Activated CD8-positive, alpha-beta memory T cell treated with anti-CD3 and anti-CD28 coated beads, Interleukin-2, amount 50 U/mL, for 1 hour (primary cell): Measurements from ENCODE around the gene DHDDS.

ENCODE experiments used
- DNase-seq: peaks from one replicate; pipeline ENCODE4 v3.0.0-alpha.2; 2020; ENCODE audit errors: extremely low read depth

Gene DHDDS

DNA sequence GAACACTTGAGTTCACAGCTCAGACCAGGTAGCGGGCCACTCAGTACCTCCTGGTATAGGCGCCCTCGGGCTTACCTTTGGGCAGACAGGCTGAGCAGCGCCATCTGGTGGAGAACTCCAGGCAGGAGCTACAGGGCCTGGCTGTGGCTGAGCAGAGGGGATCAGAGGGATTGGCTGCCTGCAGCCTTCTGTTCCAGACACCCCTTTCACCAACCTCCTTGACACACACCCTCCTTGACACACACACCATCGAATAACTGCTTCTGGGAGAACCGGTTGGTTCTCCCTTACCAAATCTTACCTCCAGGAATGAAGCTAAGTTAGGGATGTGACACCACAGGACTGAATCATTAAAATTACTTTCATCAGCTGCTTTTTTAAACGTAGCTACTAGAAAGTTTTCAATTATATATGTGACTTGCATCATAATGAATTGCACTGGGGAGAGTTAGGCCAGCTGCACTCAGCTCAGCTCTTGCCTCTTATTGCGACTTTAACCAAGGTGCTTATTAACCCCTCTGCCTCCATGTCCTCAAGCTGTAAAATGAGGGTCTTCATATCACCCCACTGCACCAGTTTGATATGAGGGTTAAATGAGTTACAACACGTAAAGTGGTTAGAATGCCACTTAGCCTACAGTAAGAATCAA, 14.9 kb upstream of the DHDDS start:
- peak; percentile 72 for DNase-seq

- no peak for DNase-seq
Measured at GRCh38 chr1:26418865-26419349, 13.2 kb upstream of the DHDDS start.

DNA sequence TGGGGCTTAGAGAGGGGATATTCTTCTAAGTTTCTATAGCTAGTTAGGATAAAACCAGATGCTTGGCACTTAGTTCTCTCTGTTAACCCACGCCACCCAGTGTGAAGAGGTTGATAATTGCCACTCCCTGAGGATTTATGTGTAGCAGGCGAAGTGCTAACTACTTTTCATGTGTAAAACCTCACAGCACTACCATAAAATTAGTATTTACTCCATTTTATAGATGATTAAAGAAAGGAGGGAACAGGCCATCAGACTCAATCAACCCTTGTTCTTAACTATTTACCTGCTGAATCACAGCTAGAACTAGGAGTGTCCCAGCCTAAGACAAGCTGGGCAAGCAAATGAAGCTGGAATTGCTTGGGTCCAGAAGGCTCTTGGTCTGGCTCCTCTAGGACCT, 12.6 kb upstream of the DHDDS start:
- DNase-seq, result no peak

DNA sequence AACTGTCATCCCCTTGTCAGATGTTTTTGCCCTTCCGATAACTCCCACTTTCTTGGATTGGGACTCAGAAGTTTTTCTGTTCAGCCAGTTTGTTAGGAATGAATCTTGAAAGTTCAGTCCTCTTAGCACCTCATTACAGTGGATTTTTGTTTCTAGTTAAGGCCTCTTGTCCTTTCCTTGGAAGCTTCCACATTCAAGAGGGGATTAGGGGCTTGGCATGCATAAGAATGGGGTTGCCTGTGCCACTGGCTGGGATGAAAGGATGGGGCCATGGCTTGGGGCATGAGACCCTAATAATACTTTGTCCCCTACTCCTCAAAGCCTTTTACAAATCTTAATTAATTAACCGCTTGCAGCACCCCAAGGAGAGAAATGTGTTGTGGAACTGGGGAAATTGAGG, 2.4 kb upstream of the DHDDS start:
- DNase-seq, result no peak

DNA sequence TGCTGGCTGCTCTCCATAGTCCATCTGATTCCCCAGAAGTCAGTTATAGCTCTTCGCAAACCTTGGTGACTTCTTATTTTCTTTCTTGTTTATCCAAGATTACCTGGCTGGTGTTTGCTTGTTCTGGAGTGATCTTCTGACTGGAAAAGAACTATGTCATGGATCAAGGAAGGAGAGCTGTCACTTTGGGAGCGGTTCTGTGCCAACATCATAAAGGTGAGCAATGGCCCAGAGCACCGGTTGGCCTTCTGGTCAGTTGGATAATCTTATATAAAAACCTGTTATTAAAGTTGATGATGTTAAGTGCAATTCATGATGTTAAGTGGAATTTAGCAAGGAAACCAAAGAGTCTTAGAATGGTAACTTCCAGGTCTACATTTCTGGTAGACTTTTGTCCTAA, 672 bp downstream of the DHDDS start:
- DNase-seq, result no peak

DNA sequence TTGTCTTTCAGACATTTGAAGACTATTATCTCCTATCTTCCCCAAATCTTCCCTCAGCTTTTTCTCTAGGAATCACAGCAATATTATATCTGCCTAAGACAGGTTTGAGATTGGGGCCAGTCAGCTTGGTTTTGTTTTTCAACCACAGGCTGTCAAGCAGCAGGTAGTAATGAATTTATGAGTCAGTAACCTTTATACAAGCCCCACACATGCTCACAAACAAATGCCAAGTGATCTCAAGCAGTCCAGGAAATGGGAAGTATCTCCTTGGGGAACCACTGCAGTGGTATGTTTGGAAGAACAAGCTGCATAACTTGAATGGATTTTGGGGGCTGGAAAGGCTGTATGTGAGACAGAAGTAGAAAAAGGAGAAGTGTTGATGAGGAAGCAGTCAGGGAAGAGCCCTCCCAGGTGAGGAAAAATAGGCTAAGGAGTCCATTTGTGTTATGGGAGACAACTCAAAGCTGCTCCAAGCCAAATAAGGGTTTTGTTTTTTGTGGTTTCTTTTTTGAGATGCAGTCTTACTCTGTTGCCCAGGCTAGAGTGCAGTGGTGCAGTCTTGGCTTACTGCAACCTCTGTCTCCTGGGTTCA, 2.1 kb downstream of the DHDDS start:
- no peak for DNase-seq

DNA sequence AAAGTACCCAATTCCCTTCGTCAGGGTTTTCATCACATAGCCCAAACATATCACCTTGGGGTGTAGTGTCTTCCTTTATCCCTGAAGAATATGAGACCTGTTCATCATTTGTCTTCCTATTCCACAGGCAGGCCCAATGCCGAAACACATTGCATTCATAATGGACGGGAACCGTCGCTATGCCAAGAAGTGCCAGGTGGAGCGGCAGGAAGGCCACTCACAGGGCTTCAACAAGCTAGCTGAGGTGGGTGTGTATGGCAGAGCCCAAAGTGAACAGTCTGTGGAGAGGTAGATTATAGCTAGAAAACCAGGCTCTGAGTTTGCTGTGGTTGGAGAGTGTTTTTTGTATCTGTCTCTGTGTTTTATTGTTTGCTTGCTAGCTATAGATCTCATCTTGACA, 5.9 kb downstream of the DHDDS start:
- no peak for DNase-seq

- no peak for DNase-seq
Measured at GRCh38 chr1:26440259-26440658, 8.1 kb downstream of the DHDDS start.

GRCh38 chr1:26449868-26450267, 17.7 kb downstream of the DHDDS start:
- DNase-seq, result no peak

- DNase-seq, result no peak
Measured at GRCh38 chr1:26450908-26451307, 18.8 kb downstream of the DHDDS start.

DNA sequence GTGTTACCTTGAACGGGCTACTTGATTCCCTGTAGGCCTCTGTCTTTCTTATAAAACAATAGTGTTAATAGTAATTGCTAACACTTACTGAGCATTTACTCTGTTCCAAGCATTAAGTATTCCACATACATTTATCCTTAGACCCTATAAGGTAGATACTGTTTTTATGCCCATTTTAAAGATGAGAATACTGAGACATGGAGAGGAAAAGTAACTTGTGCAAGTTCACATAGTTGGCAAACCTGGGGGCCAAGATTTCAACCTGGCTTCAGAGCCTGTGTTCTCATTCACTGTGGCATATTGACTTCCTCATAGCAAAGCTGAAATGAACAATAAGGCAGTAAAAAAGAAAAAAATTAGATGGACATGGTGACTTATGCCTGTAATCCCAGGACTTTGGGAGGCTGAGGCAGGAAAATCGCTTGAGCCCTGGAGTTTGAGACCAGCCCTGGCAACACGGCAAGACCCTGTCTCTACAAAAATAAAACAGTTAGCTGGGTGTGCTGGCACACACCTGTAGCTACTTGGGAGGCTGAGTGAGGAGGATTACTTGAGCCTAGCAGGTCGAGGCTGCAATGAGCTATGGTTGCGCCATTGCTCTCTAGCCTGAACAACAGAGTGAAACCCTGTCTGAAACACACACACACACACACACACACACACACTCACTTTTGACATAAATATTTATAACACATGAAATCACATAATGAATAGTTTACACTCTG, 20.5 kb downstream of the DHDDS start:
- DNase-seq, result no peak

DNA sequence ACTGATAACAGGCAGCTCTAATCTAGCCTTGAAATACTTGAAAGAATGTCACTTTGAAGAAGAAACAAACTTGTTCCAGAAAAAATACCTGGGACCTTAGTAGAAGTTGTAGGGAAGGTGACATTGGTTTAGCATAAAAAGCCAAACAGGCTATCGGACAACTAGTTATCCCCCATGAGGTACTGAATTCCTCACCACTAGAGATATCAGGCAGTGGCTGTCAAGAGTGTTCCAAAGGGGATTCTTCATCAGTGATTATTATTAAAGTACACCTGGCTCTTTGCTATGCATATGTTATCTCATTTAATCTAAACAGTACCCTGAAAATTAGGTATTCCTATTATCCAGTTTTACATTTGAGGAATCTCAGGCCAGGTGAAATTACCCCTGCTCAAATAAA, 27.0 kb downstream of the DHDDS start:
- DNase-seq, result no peak

GRCh38 chr1:26459573-26460031, 27.5 kb downstream of the DHDDS start:
- no peak for DNase-seq

GRCh38 chr1:26468911-26469310, 36.8 kb downstream of the DHDDS start:
- no peak for DNase-seq

- no peak for DNase-seq
Measured at GRCh38 chr1:26469558-26469957, 37.4 kb downstream of the DHDDS start.

GRCh38 chr1:26470878-26471497, 38.9 kb downstream of the DHDDS start:
- DNase-seq, result no peak

- DNase-seq, result no peak
Measured at GRCh38 chr1:26471498-26472319, 39.6 kb downstream of the DHDDS start.

- peak; percentile 67 for DNase-seq
Measured at GRCh38 chr1:26472320-26472900, 40.3 kb downstream of the DHDDS start, which contains the start of gene HMGN2. Gene HMGN2, plus strand, starts transcription at chr1:26472440. Its CDS starts 173 bp downstream, at chr1:26472613.

- DNase-seq, result peak; percentile 84
Measured at GRCh38 chr1:26472901-26473845, 41.1 kb downstream of the DHDDS start.

- DNase-seq, result no peak
Measured at GRCh38 chr1:26474818-26475217, 42.7 kb downstream of the DHDDS start.
